Measurements from ENCODE around the gene SMAD5. TPM values are rescaled to one million over a fixed set of nuclear protein-coding genes. Genes with fewer than 3 reads are reported as not detected.

SMAD5 gene
- total and polyA plus RNA-seq, 7 donors, result 9.2 to 49.6 (median 35.8) TPM

DNA sequence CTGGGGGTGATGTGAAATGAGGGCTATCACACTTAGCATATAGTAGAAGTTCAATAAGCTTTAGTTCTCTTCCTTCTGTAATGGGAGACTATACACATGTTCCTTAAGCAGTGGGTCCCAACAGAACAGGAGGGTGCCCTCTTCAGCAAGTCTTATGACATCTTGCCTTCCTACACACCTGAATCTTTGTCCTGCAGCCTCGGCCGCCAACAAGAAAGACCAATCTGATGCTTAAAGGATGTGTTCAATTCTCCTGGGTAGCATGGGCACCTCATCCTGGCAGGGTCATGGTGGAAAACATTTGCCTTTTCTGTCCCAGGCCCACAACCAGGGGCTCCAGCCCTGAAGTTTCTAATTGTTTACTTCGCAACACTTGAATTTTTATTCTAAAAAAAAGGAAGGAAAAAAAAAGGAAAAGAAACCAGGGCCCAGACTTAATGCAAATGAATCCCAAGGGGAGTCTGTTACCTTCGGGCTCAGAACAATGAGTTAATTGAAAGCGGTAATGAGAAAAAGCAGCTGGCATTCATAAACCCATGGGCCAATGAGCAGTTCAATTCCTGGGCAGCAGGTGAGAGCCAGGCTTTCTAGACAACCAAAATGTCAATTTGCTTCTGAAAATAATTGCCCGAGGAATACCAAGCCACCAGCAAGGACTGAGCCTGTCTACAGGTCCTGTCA is 26.2 kb upstream of the SMAD5 start:
- Histone ChIP-seq H3K4me1 (no peaks in the 10 kb centered on the region), H3K36me3 (ENCODE audit: insufficient read depth in 1 of 2, low read depth in 1 of 2) (no peaks in the 10 kb centered on the region), H3K4me3 (no peak overlapping the region), H3K9me3 (no peaks in the 10 kb centered on the region), H3K27ac (no peak overlapping the region), H3K27me3 (ENCODE audit: insufficient read depth in 3 of 3, low read length in 2 of 3) (no peaks in the 10 kb centered on the region)
- WGBS, 3 donors, result 72 to 84% (median 83%) methylated on average over 6 of the region's 6 CpGs
- TF ChIP-seq, protein P1, sequence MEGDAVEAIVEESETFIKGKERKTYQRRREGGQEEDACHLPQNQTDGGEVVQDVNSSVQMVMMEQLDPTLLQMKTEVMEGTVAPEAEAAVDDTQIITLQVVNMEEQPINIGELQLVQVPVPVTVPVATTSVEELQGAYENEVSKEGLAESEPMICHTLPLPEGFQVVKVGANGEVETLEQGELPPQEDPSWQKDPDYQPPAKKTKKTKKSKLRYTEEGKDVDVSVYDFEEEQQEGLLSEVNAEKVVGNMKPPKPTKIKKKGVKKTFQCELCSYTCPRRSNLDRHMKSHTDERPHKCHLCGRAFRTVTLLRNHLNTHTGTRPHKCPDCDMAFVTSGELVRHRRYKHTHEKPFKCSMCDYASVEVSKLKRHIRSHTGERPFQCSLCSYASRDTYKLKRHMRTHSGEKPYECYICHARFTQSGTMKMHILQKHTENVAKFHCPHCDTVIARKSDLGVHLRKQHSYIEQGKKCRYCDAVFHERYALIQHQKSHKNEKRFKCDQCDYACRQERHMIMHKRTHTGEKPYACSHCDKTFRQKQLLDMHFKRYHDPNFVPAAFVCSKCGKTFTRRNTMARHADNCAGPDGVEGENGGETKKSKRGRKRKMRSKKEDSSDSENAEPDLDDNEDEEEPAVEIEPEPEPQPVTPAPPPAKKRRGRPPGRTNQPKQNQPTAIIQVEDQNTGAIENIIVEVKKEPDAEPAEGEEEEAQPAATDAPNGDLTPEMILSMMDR (IDR thresholded peaks at IDR 0.05), result no peak
- ATAC-seq (no peak), DNase-seq (no peak)
- intact Hi-C loops (cut with DNase I), result no loop called here

DNA sequence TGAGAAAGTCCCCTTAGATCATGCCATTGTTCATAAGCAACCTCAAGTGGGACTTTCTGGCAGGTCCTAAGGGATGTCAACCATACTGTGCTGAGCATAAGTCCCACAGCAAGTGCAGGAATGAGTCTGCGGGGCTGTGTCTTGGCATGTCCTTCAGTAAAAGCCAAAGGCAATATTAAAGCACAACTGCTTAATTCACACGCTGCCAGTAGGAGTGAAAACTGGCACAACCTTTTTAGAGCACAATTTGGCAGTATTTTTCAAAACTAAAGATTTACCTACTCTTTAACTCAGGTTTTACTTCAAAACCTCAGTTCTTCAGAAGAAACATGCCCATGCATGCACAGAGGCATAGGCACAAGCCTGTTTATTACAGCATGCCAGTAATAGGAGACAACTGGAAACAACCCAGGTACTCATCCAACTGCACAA is 24.4 kb upstream of the SMAD5 start:
- H3K27ac ChIP-seq, result no peak overlapping the region
- no peaks in the 10 kb centered on the region for H3K4me1 ChIP-seq
- intact Hi-C loops (cut with DNase I), result no loop called here
- ATAC-seq (no peak), DNase-seq (no peak)
- H3K36me3 ChIP-seq (ENCODE audit: insufficient read depth in 1 of 2, low read depth in 1 of 2), result no peaks in the 10 kb centered on the region
- no peaks in the 10 kb centered on the region for H3K9me3 ChIP-seq
- 54 to 69% (median 56%) methylated on average over 2 of the region's 2 CpGs for WGBS, 3 donors
- H3K4me3 ChIP-seq, result no peak overlapping the region
- TF ChIP-seq, protein P1 (IDR thresholded peaks at IDR 0.05), result no peak
- no peaks in the 10 kb centered on the region for H3K27me3 ChIP-seq (ENCODE audit: insufficient read depth in 3 of 3, low read length in 2 of 3)

- Histone ChIP-seq H3K9me3 (no peaks in the 10 kb centered on the region), H3K36me3 (ENCODE audit: insufficient read depth in 1 of 2, low read depth in 1 of 2) (no peaks in the 10 kb centered on the region), H3K27ac (no peak overlapping the region), H3K4me3 (no peak overlapping the region), H3K27me3 (ENCODE audit: insufficient read depth in 3 of 3, low read length in 2 of 3) (no peaks in the 10 kb centered on the region), H3K4me1 (no peaks in the 10 kb centered on the region)
- no peak for ATAC-seq
- TF ChIP-seq, protein P1 (IDR thresholded peaks at IDR 0.05), result no peak
- DNase-seq, result no peak
- intact Hi-C loops (cut with DNase I), result no loop called here
- WGBS, 3 donors, result 92 to 97% (median 96%) methylated on average over 1 of the region's 1 CpG
Observed at GRCh38 chr5:136108766-136109165, 23.9 kb upstream of the SMAD5 start.

GRCh38 chr5:136109453-136110135 is 23.1 kb upstream of the SMAD5 start:
- H3K4me1 ChIP-seq, result no peaks in the 10 kb centered on the region
- H3K27ac ChIP-seq, result no peak overlapping the region
- no peaks in the 10 kb centered on the region for H3K36me3 ChIP-seq (ENCODE audit: insufficient read depth in 1 of 2, low read depth in 1 of 2)
- intact Hi-C loops (cut with DNase I), result no loop called here
- WGBS, 3 donors, result 86 to 92% (median 89%) methylated on average over 5 of the region's 5 CpGs
- no peak for DNase-seq
- no peak for ATAC-seq
- H3K9me3 ChIP-seq, result no peaks in the 10 kb centered on the region
- TF ChIP-seq, protein P1 (IDR thresholded peaks at IDR 0.05), result no peak
- no peak overlapping the region for H3K4me3 ChIP-seq
- H3K27me3 ChIP-seq (ENCODE audit: insufficient read depth in 3 of 3, low read length in 2 of 3), result no peaks in the 10 kb centered on the region

Data from psoas muscle (tissue), 8 donors.